ENCODE data around the gene TSPYL4.

The TSPYL4 gene

DNA sequence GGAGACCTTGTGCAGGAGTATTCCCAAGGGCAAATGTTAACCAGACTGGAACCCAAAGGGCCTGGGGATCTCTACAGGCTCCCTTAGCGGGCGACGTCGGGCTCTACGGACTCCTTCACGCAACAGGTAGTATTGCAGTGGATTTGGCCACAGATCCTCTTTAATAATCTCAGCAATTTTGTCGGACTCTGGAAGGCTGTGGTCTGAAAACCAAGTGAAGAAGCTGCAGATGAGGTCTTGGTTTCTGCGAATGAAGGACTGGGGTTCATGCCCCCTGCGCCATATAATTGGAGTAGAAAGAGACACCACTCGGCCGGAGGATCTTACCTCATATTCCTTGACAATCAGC, 24.6 kb upstream of the TSPYL4 start:
- in situ Hi-C loops (cut with MboI; ENCODE audit: low sequenced_read_pairs) = loop anchor here (25.0 kb wide), 1 partner anchor 259 kb away; the partner anchor contains the start of gene TRAPPC3L

DNA sequence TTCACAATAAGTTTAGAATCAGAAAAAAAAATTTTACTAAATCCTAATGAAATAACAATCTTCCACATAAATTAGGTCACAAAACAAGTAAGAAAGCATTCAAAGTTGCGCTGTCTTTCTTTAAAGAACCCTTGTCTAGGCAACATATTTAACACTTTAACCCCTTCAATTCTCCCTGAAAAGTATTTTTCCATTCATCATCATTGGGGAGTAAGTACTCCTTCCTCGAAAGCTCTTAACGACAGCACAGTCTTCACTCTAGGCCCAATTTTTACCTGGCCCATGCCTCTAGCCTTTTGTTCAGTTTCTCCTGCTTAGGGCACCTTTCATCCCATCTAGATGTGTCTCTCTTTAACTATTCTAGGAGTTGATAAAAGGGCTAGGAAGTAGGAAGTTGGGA, 23.2 kb upstream of the TSPYL4 start:
- in situ Hi-C loops (cut with MboI; ENCODE audit: low sequenced_read_pairs) = loop anchor here (25.0 kb wide), 1 partner anchor 260 kb away; the partner anchor contains the start of gene TRAPPC3L

DNA sequence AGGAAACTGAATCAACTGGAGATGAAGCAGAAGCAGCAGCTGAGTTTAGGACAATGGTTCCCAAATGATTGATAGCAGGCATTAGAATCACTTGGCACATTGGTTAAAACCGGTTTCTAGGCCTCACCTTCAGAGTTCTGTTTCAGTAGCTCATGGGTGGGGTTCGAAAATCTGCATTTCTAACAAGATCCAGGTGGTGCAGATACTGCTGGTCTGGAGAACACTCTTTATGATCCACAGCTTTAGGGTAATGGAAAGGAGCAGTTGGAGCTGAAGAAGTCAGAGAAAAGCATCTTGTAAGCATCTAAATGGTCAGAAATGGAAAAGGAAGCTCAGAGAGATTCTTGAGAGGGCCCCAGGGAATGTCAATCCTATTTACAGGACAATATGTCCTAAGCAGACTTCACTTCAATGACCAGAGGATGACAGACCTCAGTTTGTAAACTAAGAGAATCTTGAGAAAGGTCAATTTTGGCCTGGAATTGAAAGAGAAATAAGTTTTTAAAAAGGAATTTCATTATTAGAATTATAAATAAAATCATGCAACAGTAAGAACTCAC, 17.4 kb upstream of the TSPYL4 start:
- in situ Hi-C loops (cut with MboI; ENCODE audit: low sequenced_read_pairs) = no loop called here

DNA sequence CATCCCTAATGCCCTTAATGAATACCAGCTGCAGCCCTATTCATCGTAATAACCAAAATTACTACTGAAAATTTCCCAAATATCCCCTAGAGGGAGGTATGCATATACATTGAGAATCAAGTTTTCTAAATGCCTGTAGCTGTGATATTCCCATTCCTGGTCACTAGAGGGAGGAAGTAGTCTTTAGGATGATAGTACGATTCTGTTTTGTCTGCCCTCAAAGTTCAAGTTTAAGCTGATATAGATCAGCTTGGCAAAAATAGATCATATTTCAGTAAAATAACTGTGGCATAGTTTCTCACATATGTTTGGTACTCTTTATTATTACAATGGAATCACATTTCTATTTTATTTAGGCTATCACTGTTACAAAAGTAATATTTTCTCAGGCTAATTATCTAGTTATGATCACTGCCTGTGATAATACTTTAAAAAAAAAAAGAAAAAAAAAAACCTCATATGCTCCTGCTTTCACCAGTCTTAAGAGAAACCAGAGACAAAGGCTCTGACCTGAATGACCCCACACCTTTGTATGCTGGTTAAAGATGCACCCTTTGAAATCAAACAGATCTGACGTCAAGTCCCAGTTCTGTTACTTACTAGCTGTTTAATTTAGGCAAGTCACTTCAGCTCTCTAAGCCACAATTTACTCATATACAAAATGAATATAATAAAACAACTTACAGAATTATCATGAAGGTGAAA, 14.9 kb upstream of the TSPYL4 start:
- in situ Hi-C loops (cut with MboI; ENCODE audit: low sequenced_read_pairs) = no loop called here

DNA sequence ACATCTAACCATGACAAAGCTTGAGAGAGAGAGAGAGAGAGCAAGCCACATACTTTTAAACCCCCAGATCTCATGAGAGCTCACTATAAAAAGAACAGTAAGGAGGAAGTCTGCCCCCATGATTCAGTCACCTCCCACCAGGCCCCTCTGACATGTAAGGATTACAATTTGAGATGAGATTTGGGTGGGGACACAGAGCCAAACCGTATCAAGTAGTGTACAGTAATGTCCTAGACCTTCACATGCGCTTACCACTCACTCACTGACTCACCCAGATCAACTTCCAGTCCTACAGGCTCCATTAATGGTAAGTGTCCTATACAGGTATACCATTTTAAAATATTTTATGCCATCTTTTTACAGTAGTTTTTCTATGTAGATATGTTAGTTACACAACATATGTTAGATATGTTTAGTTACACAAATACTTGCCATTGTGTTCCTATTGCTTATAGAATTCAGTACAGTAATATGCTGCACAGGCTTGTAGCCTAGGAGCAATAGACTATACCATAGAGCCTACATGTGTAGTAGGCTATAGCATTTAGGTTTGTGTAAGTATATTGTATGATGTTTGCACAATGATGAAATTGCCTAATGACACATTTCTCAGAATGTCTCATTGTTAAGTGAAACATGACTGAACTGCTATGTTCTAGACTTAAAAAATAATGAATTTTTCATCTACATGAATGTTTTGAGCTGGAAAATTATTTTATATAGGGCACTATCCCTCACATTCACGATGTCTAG, 14.1 kb upstream of the TSPYL4 start:
- in situ Hi-C loops (cut with MboI; ENCODE audit: low sequenced_read_pairs) = no loop called here

DNA sequence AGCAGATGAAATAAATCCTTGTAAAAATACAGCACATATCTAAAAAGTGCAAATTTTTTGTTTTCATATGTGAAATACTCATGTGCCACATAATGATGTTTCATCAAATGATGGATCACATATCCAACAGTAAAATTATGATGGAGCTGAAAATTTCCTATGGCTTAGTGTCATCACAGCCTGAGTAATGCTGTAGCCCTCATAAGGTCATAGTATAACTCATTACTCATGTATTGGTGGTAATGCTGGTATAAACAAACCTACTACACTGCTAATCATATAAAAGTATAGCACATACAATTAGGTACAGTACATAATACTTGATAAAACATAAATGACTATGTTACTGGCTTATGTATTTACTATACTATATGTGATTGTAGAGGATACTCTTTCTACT, 12.9 kb upstream of the TSPYL4 start:
- in situ Hi-C loops (cut with MboI; ENCODE audit: low sequenced_read_pairs) = no loop called here

DNA sequence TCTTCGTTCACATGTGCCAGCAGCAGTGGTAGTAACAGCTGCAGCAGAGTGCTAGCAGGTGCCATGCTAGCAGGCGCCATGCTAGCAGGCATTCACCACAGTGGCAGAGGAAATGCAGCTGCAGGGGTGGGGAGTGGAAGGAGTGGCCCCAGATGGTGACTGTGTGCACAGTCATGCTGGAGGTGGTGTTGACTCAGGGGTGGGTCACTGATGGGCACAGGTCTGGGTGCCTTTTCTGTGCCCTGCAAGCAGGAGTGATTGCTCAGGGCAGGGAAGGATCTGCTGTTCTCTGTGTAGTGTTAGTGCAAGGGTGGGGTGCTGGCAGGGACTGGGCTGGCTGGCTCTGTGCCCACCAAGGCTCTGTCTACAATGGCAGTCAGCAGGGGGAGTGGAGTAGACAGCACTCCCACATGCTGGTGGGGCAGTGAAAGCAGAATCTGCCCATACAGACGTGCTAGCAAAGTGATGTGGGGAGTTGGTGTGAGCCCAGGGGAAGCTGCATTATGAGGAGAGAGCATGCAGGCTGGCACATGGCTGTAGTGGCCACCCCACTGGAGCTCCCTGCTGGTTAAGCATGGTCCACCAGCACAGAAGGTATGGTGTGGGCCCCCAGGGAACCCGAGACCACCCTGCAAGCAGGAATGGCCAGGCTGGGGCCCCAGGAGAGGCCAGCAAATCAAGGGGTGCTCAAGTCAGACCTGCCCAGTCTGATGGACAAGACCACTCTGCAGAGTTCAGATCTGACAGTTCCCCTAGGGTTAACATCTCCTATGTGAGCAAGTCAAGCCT, 11.4 kb upstream of the TSPYL4 start:
- in situ Hi-C loops (cut with MboI; ENCODE audit: low sequenced_read_pairs) = no loop called here

DNA sequence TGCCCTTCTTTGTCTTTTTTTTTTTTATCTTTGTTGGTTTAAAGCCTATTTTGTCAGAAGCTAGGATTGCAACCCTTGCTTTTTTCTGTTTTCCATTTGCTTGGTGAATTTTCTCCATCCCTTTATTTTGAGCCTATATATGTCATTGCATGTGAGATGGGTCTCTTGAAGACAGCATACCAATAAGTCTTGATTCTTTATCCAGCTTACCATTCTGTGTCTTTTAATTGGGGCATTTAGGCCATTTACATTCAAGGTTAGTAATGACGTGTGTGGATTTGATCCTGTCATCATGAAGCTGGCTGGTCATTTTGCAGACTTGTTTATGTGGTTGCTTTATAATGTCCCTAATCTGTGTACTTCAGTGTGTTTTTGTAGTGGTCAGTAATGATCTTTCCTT, 9.5 kb upstream of the TSPYL4 start:
- in situ Hi-C loops (cut with MboI; ENCODE audit: low sequenced_read_pairs) = no loop called here

DNA sequence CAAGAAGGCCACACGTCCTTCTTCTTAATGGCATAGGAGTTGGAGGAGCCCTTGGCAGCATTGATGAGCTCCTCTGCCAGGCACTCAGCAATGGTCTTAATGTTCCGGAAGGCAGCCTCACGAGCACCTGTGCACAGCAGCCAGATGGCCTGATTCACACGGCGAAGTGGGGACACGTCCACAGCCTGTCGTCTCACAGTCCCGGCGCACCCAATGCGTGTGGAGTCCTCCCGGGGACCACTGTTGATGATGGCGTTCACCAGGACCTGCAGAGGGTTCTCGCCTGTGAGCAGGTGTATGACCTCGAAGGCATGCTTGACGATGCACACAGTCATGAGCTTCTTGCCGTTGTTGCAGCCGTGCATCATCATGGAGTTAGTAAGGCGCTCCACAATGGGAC, 4.6 kb upstream of the TSPYL4 start:
- in situ Hi-C loops (cut with MboI; ENCODE audit: low sequenced_read_pairs) = no loop called here

DNA sequence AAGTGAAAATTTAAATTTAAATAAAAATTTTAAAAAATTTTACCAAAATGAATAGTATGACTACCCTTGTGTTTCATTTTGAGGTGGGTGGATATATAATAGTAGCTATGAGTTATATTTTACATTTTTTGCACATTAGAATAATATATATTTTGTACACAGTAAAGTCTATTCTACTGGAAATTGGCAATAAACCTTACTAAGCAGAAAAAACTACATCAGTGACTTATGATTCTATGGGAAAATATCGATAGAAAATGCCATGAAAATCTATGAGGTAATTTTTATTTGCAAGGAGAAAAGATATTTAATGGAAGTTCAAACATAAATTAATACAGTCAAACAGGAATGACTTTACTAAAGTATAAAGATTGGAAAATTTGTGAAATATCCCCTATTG, 2.8 kb upstream of the TSPYL4 start:
- in situ Hi-C loops (cut with MboI; ENCODE audit: low sequenced_read_pairs) = no loop called here

DNA sequence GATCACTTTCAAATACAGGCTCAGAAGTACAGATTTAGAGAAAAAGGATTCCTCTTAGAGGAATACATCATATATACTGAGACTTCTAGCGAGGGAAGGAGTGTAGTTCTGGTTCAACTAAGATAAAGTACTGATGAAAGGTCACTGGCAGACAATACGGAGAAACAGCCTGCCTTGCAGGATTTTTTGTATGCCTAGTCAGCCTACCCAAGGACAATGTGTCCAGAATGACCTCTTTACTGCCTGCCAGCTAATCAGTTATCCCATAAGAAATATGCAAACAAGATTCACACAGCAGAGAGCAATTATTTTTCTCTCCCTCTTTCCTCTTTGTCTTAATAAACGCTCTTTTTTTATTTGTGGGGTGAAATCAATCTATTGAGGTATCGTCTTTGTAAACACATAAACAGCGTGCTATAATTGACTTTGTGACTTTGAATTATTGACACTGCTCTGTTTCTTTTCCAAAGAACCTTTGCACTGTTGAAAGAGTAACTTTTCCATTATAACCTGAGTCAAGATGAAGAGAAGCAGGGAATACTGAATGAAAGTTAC, 1.4 kb upstream of the TSPYL4 start:
- in situ Hi-C loops (cut with MboI; ENCODE audit: low sequenced_read_pairs) = no loop called here

DNA sequence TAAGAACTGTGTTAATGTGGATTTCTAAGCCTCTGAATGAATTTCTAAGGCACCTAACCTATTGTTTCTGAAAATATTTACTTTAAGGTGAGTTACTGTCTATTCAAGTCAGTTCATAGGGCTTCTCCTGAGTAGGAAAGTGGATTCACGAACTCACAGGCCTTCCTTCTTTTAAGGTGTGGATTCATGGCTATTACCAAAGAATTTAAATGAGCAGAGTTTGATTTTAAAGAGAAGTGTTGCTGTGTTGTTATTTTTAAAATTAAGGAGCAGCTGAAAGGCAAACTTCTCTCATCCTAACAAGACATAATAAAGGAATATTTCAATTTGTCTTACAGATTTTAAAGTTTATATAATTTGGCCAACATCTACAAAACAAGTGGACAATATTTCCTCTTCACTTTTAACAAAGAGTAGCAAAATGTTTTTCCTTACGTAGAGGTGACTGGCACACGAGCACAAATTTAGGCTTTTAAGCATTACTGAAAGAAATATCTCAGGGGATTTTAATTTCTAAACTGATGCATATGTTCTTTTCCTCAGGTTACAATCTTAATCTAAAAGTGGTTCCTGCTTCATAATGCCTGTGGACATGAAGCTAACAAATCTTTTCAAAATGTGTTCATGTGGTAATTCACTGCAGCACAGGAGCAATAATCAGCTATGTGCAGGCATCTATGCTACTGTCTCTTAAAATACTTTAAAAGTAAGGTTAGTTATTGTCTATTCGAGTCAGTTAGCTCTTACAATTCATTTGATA, 602 bp upstream of the TSPYL4 start:
- in situ Hi-C loops (cut with MboI; ENCODE audit: low sequenced_read_pairs) = no loop called here

DNA sequence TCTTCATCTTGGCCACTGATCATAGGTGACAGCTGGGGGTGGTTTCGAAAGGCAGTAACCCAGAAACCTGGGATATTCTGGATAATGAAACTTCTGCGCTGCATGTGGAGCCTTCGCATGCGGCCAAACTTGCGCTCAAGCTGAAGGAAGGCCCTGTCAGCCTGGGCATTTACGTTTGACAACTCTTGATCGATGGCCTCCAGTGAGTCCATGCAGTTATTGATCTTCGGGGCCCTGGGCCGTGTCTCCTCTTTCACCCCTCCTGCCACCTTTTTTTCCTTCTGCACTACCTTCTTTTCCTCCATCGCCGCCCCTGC, 729 bp downstream of the TSPYL4 start:
- in situ Hi-C loops (cut with MboI; ENCODE audit: low sequenced_read_pairs) = no loop called here

DNA sequence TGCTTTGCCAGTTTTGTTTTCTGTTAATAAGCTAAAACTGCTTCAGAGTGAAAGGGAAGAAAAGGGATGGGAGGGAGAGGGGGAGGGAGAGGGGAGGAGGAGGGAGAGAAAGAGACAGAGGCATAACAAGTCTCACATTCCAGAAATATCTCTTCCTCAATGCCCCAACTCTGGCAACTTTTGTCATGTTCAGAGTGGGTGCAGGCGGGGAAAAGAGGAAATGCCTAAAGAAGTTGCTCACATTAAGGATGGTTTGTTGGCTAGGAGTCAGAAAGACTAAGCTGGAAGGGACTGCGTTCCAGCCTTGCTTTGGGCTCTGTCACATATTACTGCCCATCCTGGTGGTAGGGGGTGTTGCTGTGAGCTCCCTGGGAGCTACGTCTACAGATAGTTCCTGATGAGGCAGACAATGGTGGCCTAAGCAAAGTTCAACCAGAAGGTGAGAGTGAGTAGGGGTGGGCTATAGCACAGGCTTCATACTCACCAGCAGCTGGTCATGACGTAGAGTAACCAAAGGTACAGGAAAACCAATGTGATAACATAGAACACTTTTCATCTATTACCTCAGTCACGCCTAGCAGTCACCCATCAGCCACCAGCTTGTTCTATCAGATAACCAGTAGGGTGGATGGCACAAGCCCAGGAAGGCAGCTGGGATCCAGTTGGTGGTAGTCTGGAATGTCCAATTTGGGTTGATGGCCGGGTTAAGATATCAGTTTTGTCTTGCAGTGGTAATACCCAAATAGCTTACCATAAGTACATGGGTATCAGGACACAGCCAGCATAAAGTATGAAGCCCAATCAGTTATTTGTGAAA, 2.1 kb downstream of the TSPYL4 start:
- in situ Hi-C loops (cut with MboI; ENCODE audit: low sequenced_read_pairs) = no loop called here

DNA sequence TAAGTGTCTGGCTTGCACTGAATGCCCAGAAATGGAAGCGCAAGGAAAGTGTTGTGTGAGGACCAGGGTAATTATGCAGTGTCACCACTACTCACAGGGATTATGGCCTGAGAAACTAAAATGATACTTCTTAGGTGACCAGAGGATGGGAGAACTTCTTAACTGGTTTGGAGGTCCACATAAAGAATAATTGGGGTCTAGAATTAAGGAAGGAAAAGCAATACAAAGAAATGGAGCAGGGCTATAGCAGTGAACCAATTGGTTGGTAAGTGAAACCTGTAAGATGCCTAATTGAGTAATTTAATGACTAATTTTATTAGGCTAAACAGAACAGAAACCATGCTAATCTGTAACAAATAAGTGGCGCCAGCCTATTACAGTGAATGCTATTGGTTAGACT, 5.3 kb downstream of the TSPYL4 start:
- in situ Hi-C loops (cut with MboI; ENCODE audit: low sequenced_read_pairs) = no loop called here

DNA sequence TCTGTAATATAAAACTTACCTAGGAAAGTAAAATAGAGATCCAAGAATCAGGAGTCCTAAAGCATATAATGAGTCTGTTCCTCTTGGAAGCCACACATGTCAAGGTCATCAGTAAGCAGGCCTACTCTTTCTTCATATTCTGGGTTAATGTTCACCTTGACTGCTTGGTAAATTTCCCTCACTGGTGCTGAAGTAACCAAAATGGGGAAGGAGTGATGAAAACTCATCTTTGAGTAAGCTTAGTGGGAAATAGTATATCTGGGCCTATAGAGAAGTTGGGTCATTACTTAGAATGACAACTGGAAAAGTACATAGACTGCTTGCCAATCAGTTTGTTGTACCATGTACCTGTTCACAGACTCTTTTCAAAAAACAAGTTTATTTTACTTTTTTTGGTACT, 6.6 kb downstream of the TSPYL4 start:
- in situ Hi-C loops (cut with MboI; ENCODE audit: low sequenced_read_pairs) = no loop called here

DNA sequence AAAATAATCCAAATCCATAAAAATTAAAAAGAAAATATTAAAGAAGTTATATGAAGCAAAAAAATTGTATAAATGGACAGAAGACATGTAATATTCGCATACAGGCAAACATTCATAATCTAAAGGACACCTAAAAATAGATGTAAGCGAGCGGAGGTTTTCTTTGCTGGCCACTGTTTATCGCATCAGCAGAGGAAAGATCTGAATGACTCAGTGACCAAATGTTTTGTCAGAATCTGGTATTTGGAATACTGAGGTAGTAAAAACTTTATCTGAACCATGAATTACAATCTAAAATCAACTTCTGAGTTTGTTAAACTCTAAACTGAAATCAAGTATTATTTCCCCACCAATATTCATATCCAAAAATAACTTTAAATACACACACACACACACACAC, 7.8 kb downstream of the TSPYL4 start:
- in situ Hi-C loops (cut with MboI; ENCODE audit: low sequenced_read_pairs) = no loop called here

DNA sequence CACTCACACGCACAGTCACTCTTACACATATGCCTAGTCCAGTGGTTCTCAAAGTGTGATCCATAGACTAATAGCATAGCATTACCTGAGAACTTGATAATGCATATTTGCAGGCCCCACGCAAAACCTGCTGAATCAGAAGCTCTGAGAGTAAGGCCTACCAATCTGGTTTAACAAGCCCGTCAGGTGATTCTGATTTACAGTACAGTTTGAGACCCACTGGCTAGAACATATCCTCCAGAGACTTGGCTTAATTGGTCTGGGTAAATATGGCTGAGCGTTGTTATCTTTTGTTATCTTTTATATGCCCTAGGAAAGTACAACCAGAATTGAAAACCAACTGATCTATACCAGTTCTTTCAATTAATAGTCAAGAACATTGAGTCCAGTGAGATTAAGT, 9.6 kb downstream of the TSPYL4 start:
- in situ Hi-C loops (cut with MboI; ENCODE audit: low sequenced_read_pairs) = no loop called here

DNA sequence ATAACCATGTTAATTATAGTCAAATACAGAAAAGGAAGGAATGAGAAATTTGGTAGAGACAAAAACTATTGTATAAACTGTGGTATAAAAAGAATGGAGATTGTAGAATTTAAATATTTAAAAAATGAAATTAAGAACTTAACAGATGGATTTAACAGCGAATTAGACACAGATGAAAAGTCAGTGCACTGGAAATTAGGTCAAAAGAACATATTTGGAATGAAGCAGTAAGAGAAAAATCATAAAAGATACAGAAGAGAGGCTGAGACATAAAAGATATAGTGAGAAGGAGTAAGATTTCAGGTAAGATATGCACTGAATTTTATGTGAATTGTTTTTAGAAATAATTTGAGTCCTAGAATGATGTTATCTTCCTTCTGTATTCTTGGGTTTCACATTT, 14.0 kb downstream of the TSPYL4 start:
- in situ Hi-C loops (cut with MboI; ENCODE audit: low sequenced_read_pairs) = no loop called here

DNA sequence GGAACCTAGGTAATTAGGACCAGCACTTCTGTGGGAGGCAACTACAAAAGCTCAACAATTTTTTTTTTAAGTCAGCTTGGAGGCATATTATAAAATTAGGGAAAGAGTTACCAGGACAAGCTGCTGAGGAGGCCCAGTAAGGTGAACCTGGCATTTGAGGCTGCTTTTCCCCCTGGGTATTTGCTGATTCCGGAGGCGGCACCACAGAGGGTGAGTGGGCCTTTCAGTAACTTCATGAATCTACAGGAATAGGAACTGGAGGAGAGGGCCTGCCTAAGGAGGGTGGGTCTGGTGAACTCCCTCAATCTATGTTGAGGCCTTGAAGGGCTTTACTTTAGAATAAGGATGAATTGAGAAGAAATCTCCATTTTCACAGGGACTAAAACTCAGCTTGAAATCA, 14.6 kb downstream of the TSPYL4 start:
- in situ Hi-C loops (cut with MboI; ENCODE audit: low sequenced_read_pairs) = no loop called here
